GM21360 (cell line): ENCODE results near the gene OXT.
"Not testable (repeated sequence)": the region's sequence is repeated elsewhere in the genome, so short reads cannot be mapped to it uniquely, and the experiment has no call there.

Source experiments
- ATAC-seq: cut with Tn5 transposase; IDR thresholded peaks from one replicate; pipeline ENCODE4 v1.9.1; 2021; ENCODE audit warnings: mild to moderate bottlenecking, moderate library complexity; ENCODE audit not compliant: unreplicated experiment

Gene OXT

DNA sequence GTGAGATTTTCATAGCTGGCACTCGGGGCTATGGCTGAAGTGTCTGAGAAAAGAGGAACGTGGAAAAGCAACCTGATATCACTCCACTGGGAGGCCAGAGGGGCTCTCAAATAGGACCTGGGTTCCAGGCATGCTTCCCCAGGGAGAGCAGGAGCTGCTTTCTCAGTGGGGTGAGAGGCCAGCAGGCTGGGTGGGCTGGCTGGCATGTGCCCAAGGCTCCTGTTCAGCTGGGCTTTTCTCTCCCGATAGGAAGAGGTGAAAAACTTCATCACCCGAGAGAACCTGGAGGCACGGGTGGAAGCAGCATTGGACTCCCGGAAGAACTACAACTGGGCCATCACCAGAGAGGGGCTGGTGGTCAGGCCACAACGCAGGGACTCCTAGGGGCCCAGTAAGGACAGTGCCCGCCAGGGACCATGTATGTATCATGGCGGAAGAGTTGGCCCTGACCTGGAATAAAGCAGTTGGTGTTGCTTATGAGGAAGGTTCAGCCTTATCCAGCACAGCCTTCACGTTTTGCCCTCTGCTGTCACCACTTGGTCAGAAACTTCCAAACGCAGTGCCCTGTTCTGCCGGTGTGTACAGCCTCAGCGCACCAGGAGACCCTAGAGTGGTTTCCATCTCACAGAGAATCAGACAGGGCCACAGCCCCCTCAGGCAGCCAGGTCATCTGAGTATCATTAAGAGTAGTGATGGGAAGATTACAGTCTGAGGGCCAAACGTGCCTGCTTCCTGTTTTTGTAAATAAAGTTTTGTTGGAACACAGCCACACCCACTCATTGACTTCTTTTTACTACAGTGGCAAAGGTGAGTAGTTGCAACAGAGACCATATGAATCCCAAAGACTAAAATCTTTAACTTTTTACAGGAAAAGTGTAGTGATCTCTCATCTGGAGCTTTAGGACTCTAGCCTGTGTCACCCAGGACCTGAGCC lies 23.7 kb upstream of the OXT start:
- ATAC-seq = no peak

GRCh38 chr20:3051385-3052019 lies 19.9 kb upstream of the OXT start:
- ATAC-seq = no peak

DNA sequence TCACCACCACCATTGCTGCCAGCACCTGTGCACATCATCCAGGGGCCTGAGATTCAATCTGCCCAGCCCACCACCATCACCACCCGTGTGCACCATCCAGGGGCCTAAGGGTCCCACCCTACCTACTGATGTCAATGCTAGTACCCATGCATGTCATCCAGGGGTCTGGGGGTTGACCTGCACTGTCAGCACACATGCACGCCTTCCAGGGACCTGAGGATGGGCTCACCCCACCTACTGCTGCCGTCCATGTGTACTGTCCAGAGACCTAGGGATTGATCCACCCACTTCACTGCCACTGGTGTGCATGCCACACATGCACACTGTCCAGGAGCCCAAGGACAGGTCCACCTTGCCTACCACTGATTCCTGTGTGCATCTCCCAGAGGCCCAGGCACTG lies 11.9 kb upstream of the OXT start:
- ATAC-seq = no peak

DNA sequence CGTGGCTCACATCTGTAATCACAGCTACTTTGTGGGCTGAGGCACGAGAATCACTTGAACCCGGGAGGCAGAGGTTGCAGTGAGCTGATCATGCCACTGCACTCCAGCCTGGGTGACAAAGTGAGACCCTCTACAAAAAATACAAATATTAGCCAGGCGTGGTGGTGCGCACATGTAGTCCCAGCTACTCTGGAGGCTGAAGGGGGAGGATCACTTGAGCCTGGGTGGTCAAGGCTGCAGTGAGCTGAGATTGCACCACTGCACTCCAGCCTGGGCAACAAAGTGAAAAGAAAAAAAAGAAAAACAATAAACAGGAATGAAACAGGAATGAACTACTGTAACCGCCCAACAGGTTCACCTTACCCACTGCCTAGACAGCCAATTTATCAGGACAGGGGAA lies 7.3 kb upstream of the OXT start:
- not testable (repeated sequence) for ATAC-seq

- ATAC-seq = no peak
These were observed 4.0 kb upstream of the OXT start for GRCh38 chr20:3067139-3068014.

DNA sequence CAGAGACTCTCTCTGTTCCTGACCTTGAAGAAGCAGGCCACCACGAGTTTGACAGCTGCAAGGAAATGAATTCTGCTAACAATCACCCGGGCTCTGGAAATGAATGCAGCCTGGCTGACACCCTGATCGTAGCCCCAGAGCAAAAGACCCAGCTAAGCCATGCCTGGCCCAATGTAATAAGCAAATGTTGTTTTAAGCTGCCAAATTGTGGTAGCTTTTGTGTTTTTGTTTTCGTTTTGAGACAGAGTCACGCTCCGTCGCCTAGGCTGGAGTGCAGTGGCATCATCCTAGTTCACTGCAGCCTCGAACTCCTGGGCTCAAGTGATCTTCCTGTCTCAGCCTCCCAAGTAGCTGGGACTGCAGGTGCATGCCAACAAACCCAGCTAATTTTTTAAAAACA lies 3.3 kb upstream of the OXT start:
- no peak for ATAC-seq

DNA sequence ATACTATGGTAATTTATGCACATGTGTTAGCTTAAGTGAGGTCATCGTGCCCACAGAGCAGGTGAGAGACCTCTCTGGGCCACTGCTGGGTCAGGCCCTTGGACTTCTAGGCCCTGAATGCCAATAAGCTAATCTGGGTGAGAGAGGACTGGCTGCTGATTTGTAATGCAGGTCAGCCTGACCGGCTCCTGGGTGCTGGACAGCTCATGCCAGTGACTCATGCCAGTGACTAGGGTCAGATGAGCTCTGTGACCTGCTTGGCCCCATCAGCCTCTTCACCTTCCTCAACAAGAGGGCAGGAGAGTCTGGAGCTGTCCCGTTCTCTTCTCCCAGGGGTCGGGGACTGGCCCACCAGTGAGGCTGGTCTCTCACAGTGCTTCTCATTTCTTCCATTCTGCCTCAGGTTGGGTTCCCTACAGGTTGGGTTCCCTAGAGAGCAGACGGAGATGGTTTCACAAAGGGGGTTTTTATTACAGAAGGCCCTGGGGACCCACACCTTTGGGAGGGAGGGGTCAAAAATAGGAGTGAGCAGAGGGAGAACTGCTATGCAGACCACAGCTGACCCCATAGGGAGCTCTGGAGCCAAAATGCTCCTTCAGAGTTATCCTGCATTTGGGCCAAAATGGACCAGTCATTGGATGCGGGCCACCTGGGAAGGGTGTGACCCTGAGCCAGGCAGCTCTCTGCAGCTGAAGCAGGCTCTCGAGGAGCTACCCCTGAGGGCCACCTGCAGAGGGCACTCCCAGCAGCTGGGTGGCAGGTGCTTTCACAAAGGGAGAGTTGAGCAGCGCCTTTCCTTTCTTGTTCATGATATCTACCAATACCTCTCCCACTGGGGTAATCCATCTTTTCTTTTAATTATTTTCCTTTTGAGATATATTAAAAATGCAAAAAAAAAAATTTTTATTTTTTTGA lies 2.2 kb upstream of the OXT start:
- ATAC-seq = no peak

DNA sequence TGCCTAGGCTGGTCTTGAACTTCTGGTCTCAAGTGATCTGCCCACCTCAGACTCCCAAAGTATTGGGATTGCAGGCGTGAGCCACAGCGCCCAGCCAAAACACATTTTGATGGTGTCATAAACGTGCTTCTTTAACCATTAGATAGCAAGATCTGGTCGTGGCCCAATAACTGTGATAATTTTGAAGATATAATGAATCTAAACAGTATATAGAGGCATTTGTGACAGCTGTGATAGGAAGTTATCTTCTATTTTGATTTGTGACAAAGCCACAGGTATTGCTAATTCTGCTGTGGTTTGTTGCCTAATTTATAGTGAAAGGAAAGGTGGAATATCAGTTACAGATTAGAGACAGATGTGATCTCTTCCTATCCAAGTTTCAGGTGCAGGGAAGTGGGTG lies 695 bp upstream of the OXT start:
- ATAC-seq = no peak

- no peak for ATAC-seq
These were observed 182 bp upstream of the OXT start for GRCh38 chr20:3071266-3071609.

DNA sequence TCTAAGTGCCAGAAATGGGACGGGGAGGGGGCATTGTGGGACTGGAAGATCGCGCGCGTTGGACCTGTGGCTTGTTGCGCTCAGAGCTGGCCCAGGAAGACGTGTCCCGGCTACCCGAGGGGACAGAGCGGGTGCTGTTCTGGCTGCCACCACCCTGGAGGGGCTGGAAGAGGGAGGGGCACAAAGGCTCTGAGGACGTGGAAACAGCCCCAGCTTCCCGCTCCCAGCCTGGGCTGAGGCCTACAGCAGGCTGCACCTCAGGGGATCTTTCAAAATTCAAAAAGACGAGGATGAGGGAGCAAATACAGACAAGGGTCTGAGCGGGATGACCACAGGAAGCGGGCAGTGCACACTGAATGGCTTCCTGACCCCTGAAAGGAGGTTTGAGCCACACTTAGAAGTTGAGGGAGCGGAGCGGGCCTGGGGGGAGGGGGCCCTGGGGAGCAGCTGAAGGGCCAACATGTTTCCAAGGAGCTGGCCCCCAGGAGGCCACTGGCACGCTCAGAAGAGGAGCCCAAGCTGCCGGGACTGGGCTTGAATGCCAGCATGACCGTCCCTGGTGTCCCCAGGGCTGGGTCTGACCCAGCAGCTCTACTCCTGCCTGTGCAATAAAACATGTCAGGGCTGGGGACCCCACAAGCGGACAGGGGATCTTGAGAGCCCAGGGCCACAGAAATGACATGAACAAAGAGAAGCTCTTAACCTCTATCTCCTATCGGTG lies 1.3 kb downstream of the OXT start:
- ATAC-seq = no peak

DNA sequence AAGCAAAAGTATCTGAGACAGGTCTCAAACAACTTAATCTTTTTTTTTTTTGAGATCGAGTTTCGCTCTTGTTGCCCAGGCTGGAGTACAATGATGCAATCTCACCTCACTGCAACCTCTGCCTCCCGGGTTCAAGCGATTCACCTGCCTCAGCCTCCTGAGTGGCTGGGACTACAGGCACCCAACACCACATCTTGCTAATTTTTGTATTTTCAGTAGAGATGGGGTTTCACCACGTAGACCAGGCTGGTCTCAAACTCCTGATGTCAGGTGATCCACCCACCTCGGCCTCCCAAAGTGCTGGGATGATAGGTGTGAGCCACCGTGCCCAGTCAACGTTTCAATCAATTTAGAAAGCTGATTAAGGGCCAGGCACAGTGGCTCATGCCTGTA lies 1.8 kb downstream of the OXT start:
- ATAC-seq = not testable (repeated sequence)

GRCh38 chr20:3074812-3075211 lies 3.4 kb downstream of the OXT start:
- no peak for ATAC-seq

DNA sequence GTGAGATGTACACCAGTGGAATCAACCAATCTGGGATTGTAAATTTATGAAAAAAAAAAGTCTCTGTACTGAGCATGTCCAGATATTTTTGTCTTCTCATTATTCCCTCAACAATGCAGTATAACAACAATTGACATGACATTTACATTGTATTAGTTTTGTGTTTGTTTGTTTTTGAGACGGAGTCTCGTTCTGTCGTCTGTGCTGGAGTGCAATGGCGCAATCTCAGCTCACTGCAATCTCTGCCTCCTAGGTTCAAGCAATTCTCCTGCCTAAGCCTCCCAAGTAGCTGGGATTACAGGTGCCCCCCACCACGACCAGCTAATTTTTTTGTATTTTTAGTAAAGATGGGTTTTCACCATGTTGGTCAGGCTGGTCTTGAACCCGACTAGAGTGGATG lies 3.9 kb downstream of the OXT start:
- ATAC-seq = not testable (repeated sequence)

DNA sequence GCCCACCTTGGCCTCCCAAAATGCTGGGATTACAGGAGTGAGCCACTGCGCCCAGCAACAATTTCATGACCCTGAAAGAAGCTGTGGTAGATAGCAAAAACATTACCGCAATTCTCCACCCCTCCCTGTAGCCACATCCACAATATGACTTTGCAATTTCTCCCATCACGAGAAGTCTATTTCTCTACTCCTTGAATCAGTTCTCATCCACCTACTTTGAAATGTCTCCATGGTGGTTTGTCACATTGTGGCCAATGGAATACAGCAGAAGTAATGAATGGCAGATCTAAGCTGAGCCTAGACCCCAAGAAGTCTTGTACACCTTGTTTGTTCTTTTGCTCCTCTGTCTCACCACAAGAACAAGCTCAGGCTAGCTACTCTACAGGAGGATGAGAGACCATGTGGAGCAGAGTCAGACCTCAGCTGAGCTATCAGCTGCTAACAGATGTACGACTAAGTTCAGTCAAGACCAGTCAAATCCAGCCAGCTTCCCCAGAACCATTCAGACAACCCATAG lies 6.3 kb downstream of the OXT start:
- no peak for ATAC-seq

GRCh38 chr20:3080939-3081388 lies 9.5 kb downstream of the OXT start:
- ATAC-seq = no peak

DNA sequence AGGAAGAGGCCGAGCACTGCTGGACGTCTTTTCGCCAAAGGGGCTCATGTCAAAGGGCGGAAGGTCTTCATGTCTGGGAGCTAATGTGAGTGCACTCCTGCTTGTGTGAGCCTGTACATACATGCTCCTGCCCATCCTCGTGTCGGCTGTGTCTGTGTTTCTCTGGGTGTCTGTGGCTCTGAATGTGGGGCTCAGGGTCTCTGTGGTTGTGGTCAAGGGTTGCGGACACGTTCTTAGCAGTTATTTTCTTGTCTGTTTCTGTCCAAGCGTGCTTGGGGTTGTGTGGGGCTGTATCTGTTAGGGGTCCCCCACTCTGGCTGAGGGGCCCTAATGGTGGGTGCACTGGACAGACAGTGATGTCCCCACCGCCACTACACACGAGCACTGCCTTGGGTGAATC lies 10.2 kb downstream of the OXT start:
- ATAC-seq = no peak

GRCh38 chr20:3082306-3082951 lies 11.0 kb downstream of the OXT start:
- ATAC-seq = no peak

DNA sequence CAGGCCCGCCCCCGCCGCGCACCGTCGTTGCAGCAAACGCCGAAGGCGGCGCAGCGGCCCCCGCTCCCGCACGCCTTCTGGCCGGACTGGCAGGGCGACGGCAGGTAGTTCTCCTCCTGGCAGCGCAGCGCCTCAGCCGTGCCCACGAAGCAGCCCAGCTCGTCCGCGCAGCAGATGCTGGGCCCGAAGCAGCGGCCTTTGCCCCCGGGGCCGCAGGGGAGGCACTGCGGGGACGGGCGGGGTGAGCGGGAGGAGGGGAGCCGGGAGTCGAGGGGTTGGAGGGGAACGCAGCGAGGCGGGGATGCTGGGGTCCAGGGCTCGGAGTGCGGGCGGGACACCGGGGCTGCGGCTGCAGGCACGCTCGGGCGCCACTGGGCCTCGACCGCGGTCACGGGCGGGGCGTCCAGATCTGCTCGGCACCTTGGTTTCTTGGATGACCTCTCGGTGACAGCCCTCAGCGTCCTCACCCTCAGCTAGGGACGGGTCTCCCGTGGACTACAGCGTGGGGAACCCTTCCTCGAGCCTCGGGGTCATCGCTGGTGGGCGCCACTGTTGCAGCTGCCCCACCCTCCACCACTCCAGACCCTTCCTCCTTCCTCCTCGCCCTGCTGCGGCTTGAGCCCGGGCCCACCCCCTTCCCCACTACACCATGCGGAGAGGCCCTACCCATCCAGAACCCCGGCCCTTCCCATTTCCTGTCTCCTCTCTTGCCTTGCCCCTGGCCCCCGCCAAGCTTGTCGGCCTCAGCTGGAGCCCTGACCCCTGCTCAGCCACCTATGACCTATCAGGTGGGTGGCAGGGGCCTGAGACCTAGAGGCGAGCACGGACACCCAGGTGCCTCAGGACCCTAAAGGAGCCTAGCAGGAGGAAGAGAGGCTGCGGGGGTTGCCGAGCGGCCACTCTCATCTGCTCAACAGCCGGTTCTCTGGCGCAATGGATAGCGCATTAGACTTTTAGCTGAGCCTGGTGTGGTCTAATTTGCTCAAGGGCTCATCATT lies 11.8 kb downstream of the OXT start:
- no peak for ATAC-seq
